GM21515 (cell line): ENCODE data around the gene MAGEH1.
A peak's percentile ranks its signal among the peaks of the same experiment; 100 is the strongest.

ENCODE experiments used
- ATAC-seq: cut with Tn5 transposase; IDR thresholded peaks from one replicate; pipeline ENCODE4 v1.9.1; 2021; ENCODE audit not compliant: unreplicated experiment

MAGEH1 gene

DNA sequence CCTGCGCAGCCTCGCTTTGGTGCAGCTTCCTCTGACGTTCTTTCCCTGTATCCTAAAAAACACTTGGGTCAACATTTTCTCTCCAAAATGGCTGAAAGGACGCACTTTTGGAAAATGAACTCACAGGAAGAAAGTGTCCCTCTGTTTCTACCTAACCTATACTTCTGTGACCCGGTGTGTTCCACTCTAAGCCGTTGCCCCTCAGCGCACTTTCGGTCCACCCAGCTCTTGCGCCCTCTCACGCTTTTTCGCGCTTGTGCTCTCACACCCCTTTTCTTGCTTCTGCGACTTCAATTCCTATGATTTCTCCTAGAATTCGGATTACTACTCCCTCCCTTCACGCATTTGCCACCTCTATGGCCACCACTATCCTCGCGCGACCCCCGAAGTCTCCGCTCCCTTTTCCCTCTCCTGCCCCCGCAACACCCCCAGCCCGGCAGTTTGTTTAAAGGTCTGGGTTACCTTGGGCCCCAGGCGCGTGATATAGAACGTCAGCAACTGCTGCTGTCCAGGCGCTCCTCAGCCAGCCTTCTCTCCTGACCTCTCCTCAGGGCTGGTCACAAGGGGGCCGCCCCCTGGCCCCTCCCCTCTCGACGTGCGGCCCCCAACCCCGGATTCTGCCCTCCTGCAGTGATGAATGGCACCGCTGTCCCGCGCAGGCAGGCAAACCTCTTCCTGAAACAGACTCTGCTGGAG, 37.5 kb downstream of the MAGEH1 start, which contains the start of gene USP51:
Gene USP51 (minus strand): TSS at position 535 of the 696 bp plus-strand sequence. CDS start 909 bp downstream, outside the sequence.
- ATAC-seq = peak; percentile 45

DNA sequence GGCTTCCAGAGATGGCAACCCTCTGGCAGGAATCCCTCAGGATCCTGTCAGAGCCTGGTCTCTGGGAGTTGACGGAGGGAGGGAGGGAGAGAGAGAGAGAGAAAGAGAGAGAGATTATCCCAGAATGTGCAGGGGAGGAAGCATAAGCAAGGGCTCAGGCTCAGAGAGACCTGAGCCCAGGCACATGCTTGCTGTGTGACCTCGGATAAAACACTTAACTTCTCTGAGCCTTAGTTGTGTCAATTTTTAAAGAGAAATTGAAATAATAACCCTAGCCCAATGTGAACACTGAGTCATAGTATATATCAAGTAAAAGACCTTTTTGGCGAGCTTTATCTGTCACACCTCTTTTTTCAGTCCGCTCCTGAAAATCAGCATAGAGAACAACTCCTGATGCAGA, 38.2 kb downstream of the MAGEH1 start:
- ATAC-seq = no peak

DNA sequence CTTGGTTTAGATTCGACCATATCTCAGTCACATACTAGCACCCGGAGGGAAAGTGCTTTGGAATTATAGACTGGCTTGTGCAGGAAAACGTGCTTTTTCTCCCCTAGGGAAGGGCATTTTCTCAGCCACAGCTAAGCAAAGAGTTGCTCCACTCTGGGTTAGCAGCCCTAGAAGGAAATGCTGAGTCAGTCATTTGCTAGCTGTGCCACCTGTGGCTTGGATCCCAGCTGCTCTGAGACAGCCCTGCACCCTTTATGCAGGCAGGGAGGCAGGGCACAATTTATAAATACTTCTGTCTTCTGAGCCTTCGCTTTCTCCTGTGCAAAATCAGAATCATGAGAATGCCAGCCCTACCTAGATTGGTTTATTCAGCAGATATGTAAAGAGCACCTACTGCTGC, 39.0 kb downstream of the MAGEH1 start:
- no peak for ATAC-seq
